Urinary bladder (tissue), 4 donors: ENCODE measurements around the gene KRTAP10-9. TPM values are rescaled to one million over a fixed set of nuclear protein-coding genes. Genes with fewer than 3 reads are reported as not detected.
"Not testable (repeated sequence)": the region's sequence is repeated elsewhere in the genome, so short reads cannot be mapped to it uniquely, and the experiment has no call there.

Source experiments
- DNase-seq: peaks from one replicate; pipeline ENCODE4 v3.0.0-alpha.2; 2015; ENCODE audit errors: extremely low spot score
- H3K27ac ChIP-seq: one replicate; pipeline ENCODE4 v1.5.1; 2013; ENCODE audit warnings: low read depth, mild to moderate bottlenecking, moderate library complexity
- H3K36me3 ChIP-seq: one replicate; pipeline ENCODE4 v1.6.1; 2013; ENCODE audit warnings: mild to moderate bottlenecking, moderate library complexity; ENCODE audit not compliant: insufficient read depth
- H3K4me1 ChIP-seq: one replicate; pipeline ENCODE4 v1.6.1; 2013; ENCODE audit warnings: mild to moderate bottlenecking, moderate library complexity; ENCODE audit not compliant: insufficient read depth
- H3K4me3 ChIP-seq: one replicate; pipeline ENCODE4 v1.5.1; 2013; ENCODE audit warnings: low read depth, low read length
- WGBS: extraction: QIAGEN DNeasy Blood & Tissue Kit; methylation state at CpG from one replicate; pipeline ENCODE4 v1.1.7; 2013; 5-methylcytosine and 5-hydroxymethylcytosine counted together
- polyA plus RNA-seq: library from polyadenylated mRNA; stranded (reverse); fragments of 200-250 nt; gene quantifications from one replicate; pipeline ENCODE4 v1.2.3, GENCODE V29; 2013
- total RNA-seq: library from RNA; depleted of rRNA; stranded (reverse); fragments of >200 nt; gene quantifications from one replicate; pipeline ENCODE4 v1.2.3, GENCODE V29; 2014
- donor health status: healthy with polysubstance abuse.
- donor health status: healthy.

Gene KRTAP10-9
- total and polyA plus RNA-seq, 2 donors = not detected

DNA sequence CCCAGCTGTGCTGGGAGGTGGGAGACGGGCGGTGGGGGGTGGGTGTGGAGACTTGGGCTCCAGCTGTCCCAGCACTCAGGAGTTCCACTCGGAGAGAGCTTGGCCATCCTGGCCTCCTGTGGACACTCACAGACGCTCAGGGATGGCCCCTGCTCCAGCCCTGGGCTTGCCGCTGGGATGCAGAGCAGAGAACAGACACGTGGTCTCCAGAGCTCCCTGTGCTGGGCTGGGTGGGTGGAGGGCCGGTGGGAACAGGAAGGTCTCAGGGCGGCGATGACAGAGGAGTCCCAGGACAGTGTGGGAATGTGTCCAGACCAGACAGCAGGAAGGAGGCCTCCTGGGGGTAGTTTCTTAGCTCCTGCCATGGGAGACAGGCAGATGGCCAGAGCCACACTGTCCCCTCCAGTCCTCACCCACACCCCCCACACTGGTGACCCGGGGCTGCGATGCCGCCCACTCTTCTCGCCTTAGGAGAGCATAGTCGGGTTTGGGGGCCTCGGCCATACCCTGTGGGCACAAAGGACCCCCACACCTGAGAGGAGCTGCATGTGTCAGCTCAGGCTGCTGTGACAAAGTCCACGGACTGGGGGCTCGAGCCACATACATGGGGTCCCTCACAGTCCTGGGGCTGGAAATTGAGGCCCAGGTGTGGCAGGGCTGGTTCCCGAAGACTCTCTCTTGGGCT is 2.0 kb downstream of the KRTAP10-9 start:
- H3K36me3 ChIP-seq = no peaks in the 10 kb centered on the region
- WGBS = 56% methylated on average over 18 of the region's 18 CpGs
- no peaks in the 10 kb centered on the region for H3K4me1 ChIP-seq
- H3K4me3 ChIP-seq = no peak overlapping the region
- no peak overlapping the region for H3K27ac ChIP-seq
- DNase-seq = no peak

DNA sequence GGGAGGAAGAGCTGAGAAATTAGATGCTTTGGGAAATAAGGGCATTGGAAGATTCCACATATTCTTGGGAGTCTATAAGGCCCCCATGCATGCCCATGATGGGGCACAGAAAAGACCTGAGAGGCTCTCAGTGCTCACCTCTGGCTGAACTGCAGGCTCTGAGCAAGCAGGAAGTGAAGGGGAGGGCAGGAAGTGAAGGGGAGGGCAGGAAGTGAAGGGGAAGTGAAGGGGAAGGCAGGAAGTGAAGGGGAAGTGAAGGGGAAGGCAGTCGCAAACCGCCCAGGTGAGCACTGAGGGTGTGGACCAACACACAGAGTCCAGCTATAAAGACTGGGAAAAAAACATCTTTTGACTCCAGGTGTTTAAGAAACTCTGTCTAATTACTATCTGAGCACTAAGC is 3.5 kb downstream of the KRTAP10-9 start:
- 82% methylated on average over 2 of the region's 2 CpGs for WGBS
- no peak for DNase-seq
- H3K4me3 ChIP-seq = no peak overlapping the region
- no peak overlapping the region for H3K27ac ChIP-seq
- H3K36me3 ChIP-seq = no peaks in the 10 kb centered on the region
- no peaks in the 10 kb centered on the region for H3K4me1 ChIP-seq

GRCh38 chr21:44632067-44632466 is 5.2 kb downstream of the KRTAP10-9 start:
- Histone ChIP-seq H3K27ac (no peak overlapping the region), H3K4me3 (no peak overlapping the region), H3K4me1 (no peaks in the 10 kb centered on the region), H3K36me3 (no peaks in the 10 kb centered on the region)
- 92% methylated on average over 1 of the region's 1 CpG for WGBS
- DNase-seq = no peak

DNA sequence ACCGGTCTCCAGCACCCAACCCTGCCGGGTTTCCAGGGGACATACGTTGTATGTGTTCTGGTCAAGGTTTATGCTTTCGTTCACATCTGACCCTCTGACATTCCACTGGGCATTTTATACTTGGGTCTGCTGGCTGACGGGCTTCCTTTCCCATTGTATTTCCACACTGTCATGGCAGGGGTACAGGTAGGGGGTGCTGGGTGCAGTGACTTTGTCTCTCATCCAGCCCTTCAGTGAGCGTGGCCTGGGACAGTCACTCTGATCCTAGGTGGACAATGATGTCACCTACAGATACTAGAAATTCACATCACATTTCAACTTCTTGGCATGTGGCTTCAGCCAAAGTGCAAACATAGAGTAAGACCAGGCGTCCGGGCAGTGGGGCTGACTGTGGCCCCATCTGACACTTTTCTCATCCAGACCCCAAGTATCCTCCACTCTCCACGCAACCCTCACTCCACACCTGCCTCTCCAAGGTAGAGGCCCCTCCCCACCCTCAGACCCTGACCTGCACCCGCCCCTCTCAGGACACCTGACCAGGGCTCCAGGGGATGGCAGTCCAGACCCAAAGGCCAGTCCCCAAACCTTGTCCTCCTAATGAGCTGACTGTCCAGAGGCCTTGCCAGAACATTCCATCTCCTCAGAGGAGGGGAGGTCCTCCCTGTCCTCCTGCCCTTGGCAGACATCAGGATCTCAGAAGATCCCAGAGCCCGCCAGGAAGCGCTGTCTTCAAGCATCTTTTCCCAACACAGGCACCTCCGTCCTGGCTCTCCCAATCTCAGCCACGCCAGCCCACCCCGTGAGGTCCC is 9.5 kb downstream of the KRTAP10-9 start:
- Histone ChIP-seq H3K4me1 (no peaks in the 10 kb centered on the region), H3K4me3 (no peak overlapping the region), H3K36me3 (no peaks in the 10 kb centered on the region), H3K27ac (no peak overlapping the region)
- no peak for DNase-seq
- whole genome bisulfite sequencing = 76% methylated on average over 15 of the region's 15 CpGs

- 48% methylated on average over 21 of the region's 21 CpGs for WGBS
- Histone ChIP-seq H3K4me1 (no peaks in the 10 kb centered on the region), H3K27ac (no peak within 1 kb of the TSS), H3K36me3 (no peaks in the 10 kb centered on the region), H3K4me3 (no peak within 1 kb of the TSS)
- DNase-seq = no peak
Observed at GRCh38 chr21:44637018-44637850, 10.3 kb downstream of the KRTAP10-9 start, which contains the start of gene KRTAP10-10. TSS of gene KRTAP10-10 (plus strand) at chr21:44637356. CDS start at chr21:44637418, 62 bp downstream.

DNA sequence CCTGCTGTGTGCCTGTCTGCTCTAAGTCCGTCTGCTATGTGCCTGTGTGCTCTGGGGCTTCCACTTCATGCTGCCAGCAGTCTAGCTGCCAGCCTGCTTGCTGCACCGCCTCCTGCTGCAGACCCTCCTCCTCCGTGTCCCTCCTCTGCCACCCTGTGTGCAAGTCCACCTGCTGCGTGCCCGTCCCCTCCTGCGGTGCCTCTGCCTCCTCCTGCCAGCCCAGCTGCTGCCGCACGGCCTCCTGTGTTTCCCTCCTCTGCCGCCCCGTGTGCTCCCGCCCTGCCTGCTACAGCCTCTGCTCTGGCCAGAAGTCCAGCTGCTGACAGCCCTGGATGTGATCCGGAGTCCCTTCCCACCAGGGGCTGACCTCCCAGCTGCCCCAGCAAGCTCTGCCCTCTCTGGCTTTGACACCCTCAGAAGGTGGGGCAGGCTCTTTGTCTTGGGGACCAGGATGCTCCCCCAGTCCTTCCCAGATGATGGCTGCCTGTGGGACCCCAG is 11.0 kb downstream of the KRTAP10-9 start:
- 55% methylated on average over 11 of the region's 12 CpGs for WGBS
- H3K4me3 ChIP-seq, H3K4me1 ChIP-seq, H3K27ac ChIP-seq, DNase-seq, H3K36me3 ChIP-seq: not testable (repeated sequence)

GRCh38 chr21:44638506-44639330 is 11.8 kb downstream of the KRTAP10-9 start:
- DNase-seq, H3K36me3 ChIP-seq, H3K27ac ChIP-seq, H3K4me3 ChIP-seq, H3K4me1 ChIP-seq: not testable (repeated sequence)
- WGBS = 76% methylated on average over 21 of the region's 21 CpGs

- DNase-seq = no peak
- H3K27ac ChIP-seq = no peak overlapping the region
- H3K4me1 ChIP-seq = no peaks in the 10 kb centered on the region
- 83% methylated on average over 12 of the region's 12 CpGs for WGBS
- no peaks in the 10 kb centered on the region for H3K36me3 ChIP-seq
- no peak overlapping the region for H3K4me3 ChIP-seq
Observed at GRCh38 chr21:44639331-44639655, 12.4 kb downstream of the KRTAP10-9 start.

- WGBS = 88% methylated on average over 5 of the region's 5 CpGs
Observed at GRCh38 chr21:44640761-44641160, 13.9 kb downstream of the KRTAP10-9 start.

GRCh38 chr21:44643741-44644310 is 16.9 kb downstream of the KRTAP10-9 start:
- WGBS = 70% methylated on average over 14 of the region's 14 CpGs
- Histone ChIP-seq H3K4me3 (no peak overlapping the region), H3K36me3 (no peaks in the 10 kb centered on the region), H3K4me1 (no peaks in the 10 kb centered on the region), H3K27ac (no peak overlapping the region)
- DNase-seq = no peak

More at GRCh38 chr21:44640761-44641160, 13.9 kb downstream of the KRTAP10-9 start:
- H3K4me1 ChIP-seq = no peaks in the 10 kb centered on the region
- no peak overlapping the region for H3K27ac ChIP-seq
- no peaks in the 10 kb centered on the region for H3K36me3 ChIP-seq
- no peak for DNase-seq
- H3K4me3 ChIP-seq = no peak overlapping the region

DNA sequence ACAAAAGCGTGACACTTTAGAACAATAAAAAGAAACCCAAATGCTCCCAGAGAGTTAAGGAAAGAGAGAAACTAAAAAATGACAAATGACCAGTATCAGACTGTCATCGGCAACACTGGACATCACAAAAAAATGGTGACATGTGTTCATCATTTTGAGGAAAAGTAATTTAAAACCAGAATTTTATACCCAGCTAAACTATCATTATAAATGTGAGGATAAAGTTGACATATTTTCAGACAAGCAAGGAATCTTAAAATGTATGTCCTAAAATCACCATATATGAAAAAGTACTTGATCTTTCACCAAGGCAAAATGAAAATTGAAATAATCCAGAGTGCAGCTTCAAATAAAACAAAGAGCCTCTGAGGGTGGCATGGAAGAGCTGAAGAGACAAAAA is 18.0 kb downstream of the KRTAP10-9 start:
- Histone ChIP-seq H3K27ac (no peak overlapping the region), H3K36me3 (no peaks in the 10 kb centered on the region), H3K4me3 (no peak overlapping the region), H3K4me1 (no peaks in the 10 kb centered on the region)
- 48% methylated on average over 2 of the region's 2 CpGs for WGBS
- no peak for DNase-seq

- WGBS = 76% methylated on average over 21 of the region's 21 CpGs
- not testable (repeated sequence) for H3K27ac ChIP-seq, H3K4me3 ChIP-seq, H3K36me3 ChIP-seq, DNase-seq, H3K4me1 ChIP-seq
Observed at GRCh38 chr21:44646366-44647221, 19.7 kb downstream of the KRTAP10-9 start, which contains the start of gene KRTAP10-11. TSS of gene KRTAP10-11 (plus strand) at chr21:44646414. CDS start at chr21:44646459, 45 bp downstream.
